H1 (cell line): ENCODE measurements around the gene ASB6.

Experiments
- EP300 ChIP-seq, 2 experiments: IDR thresholded peaks; 1 replicate in 1 of 2; 2 replicates in 1 of 2; pipeline ENCODE4 v1.6.1; 2011 to 2012; ENCODE audit warnings: low read depth in 2 of 2, low read length in 2 of 2, mild to moderate bottlenecking in 2 of 2, borderline replicate concordance in 1 of 2, inconsistent platforms in 1 of 2, moderate library complexity in 1 of 2
- EZH2 ChIP-seq: fragments of 200-600 bp; sonication (generic); IDR thresholded peaks from 2 replicates; pipeline ENCODE4 v1.7.1; 2012; ENCODE audit warnings: low read depth, mild to moderate bottlenecking, moderate library complexity, low read length, inconsistent platforms; ENCODE audit not compliant: severe bottlenecking
- HDAC6 ChIP-seq: IDR thresholded peaks from one replicate; pipeline ENCODE4 v1.7.1; 2012; ENCODE audit warnings: low read depth, mild to moderate bottlenecking, inconsistent platforms, low read length, moderate library complexity
- POLR2A ChIP-seq, 2 experiments: IDR thresholded peaks; 1 replicate in 1 of 2; 2 replicates in 1 of 2; pipeline ENCODE4 v1.6.1; 2011; ENCODE audit warnings: low read depth in 2 of 2, low read length in 2 of 2, mild to moderate bottlenecking in 2 of 2; ENCODE audit errors: control extremely low read depth in 1 of 2
- POLR2AphosphoS5 ChIP-seq: IDR thresholded peaks from 2 replicates; pipeline ENCODE4 v1.6.1; 2011; ENCODE audit warnings: low read depth, low read length
- SIN3A ChIP-seq, 2 experiments: IDR thresholded peaks in 1 of 2; conservative IDR thresholded peaks in 1 of 2; 2 replicates each; pipeline ENCODE4 v1.6.1; 2011 to 2012; ENCODE audit warnings: low read length in 2 of 2, improper control_type of control experiment in 1 of 2, low read depth in 1 of 2, mild to moderate bottlenecking in 1 of 2
- TF ChIP-seq, protein P1 (sequence below), 3 experiments: IDR thresholded peaks; 1 replicate in 2 of 3; 2 replicates in 1 of 3; pipeline versions ENCODE4 v1.5.1 to v1.6.1; 2011; ENCODE audit warnings: low read length in 3 of 3, mild to moderate bottlenecking in 3 of 3, inconsistent platforms in 2 of 3, low read depth in 1 of 3, moderate library complexity in 1 of 3; ENCODE audit not compliant: insufficient read depth in 1 of 3; ENCODE audit errors: control extremely low read depth in 1 of 3
- TF ChIP-seq, protein P2 (sequence below): IDR thresholded peaks from 2 replicates; pipeline ENCODE4 v1.6.1; 2012; ENCODE audit warnings: inconsistent platforms

DNA sequence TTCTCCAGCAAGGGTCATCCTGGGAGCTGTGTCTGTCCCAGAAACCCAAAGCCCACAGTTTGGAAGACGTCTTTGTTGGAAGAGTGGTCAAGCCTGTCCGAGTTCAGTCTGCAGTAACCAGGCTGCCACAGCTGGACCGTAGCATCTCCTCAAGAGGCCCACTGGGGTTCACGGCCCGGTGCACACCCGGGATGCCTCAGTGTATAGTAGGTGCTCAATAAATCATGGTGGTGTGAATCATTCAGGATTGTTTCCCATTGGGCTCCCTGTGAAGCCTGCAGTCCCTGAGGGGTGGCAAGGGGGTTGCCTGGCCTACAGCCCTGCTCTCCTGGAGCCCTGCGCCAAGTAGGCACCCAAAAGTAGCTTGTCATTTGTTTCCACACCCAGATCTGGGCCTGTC, 13.2 kb upstream of the ASB6 start:
- TF ChIP-seq SIN3A (conservative IDR thresholded peaks at IDR 0.05 in 1 of 2, IDR thresholded peaks at IDR 0.05 in 1 of 2; ENCODE audit: low read depth in 1 of 2, low read length in 2 of 2) (no peak), POLR2A (IDR thresholded peaks at IDR 0.05; ENCODE audit: control extremely low read depth in 1 of 2, low read depth in 2 of 2, low read length in 2 of 2) (no peak), POLR2AphosphoS5 (no peak), HDAC6 (no peak), EZH2 (no peak), EP300 (IDR thresholded peaks at IDR 0.05; ENCODE audit: borderline replicate concordance in 1 of 2, low read depth in 2 of 2, low read length in 2 of 2) (no peak)
- TF ChIP-seq, protein P1, sequence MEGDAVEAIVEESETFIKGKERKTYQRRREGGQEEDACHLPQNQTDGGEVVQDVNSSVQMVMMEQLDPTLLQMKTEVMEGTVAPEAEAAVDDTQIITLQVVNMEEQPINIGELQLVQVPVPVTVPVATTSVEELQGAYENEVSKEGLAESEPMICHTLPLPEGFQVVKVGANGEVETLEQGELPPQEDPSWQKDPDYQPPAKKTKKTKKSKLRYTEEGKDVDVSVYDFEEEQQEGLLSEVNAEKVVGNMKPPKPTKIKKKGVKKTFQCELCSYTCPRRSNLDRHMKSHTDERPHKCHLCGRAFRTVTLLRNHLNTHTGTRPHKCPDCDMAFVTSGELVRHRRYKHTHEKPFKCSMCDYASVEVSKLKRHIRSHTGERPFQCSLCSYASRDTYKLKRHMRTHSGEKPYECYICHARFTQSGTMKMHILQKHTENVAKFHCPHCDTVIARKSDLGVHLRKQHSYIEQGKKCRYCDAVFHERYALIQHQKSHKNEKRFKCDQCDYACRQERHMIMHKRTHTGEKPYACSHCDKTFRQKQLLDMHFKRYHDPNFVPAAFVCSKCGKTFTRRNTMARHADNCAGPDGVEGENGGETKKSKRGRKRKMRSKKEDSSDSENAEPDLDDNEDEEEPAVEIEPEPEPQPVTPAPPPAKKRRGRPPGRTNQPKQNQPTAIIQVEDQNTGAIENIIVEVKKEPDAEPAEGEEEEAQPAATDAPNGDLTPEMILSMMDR (IDR thresholded peaks at IDR 0.05; ENCODE audit: control extremely low read depth in 1 of 3, insufficient read depth in 1 of 3, low read depth in 1 of 3, low read length in 3 of 3) = no peak
- TF ChIP-seq, protein P2, sequence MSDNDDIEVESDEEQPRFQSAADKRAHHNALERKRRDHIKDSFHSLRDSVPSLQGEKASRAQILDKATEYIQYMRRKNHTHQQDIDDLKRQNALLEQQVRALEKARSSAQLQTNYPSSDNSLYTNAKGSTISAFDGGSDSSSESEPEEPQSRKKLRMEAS = no peak
